Fibroblast of pulmonary artery (primary cell): Measurements from ENCODE around the gene MACC1.
A peak's percentile ranks its signal among the peaks of the same experiment; 100 is the strongest.

ENCODE experiments used
- DNase-seq: peaks from one replicate; pipeline ENCODE4 v3.0.0-alpha.2; 2010; ENCODE audit warnings: low read depth
- H3K4me3 ChIP-seq: replicated peaks from 2 replicates; pipeline ENCODE4 v1.5.1; 2011; ENCODE audit warnings: low read depth, mild to moderate bottlenecking, control low read depth, low read length, moderate library complexity
- CTCF ChIP-seq: IDR thresholded peaks from 2 replicates; pipeline ENCODE4 v1.5.1; 2011; ENCODE audit warnings: mild to moderate bottlenecking, control low read depth, low read length, inconsistent platforms; ENCODE audit errors: missing control alignments

The MACC1 gene

GRCh38 chr7:20152511-20152910, 64.7 kb downstream of the MACC1 start:
- TF ChIP-seq CTCF = no peak
- no peak overlapping the region for H3K4me3 ChIP-seq
- no peak for DNase-seq

DNA sequence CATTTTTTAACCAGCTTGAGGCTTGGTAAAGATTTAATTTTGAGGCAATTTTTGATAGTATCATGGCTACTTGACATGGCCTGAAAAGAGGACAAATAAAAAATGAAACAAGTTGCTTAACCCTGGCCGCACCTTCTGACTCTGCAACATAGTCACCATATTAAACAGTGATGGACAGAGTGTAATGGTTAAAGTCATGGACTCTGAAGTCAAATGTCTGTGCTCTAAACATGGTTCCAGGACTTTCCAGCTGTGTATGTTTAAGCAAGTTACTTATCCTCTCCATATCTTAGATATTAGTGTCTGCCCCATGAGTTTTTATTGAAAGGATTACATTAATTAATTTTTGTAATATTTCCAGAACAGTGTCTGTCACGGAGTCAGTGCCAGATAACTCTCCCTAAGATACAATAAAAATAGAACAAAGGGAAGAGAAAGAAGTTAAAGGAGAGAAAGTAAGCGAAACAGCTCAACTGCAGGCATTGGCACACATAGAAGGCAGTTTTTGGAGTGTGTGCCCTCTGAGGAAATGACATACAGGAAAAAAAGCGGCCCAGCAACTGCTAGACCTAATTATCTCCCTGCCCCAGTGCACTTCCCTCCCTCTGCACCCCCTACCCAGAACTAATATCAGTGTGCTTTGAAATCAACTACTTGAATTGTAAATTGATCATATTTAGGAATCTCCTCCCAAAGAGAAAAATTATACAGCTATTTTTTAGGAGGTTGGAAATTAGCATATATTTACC, 65.3 kb downstream of the MACC1 start:
- DNase-seq = no peak
- no peak for TF ChIP-seq CTCF
- no peak overlapping the region for H3K4me3 ChIP-seq

- peak; percentile 32 for DNase-seq
- H3K4me3 ChIP-seq = no peak overlapping the region
- TF ChIP-seq CTCF = no peak
Observed at GRCh38 chr7:20146451-20146850, 70.7 kb downstream of the MACC1 start.

DNA sequence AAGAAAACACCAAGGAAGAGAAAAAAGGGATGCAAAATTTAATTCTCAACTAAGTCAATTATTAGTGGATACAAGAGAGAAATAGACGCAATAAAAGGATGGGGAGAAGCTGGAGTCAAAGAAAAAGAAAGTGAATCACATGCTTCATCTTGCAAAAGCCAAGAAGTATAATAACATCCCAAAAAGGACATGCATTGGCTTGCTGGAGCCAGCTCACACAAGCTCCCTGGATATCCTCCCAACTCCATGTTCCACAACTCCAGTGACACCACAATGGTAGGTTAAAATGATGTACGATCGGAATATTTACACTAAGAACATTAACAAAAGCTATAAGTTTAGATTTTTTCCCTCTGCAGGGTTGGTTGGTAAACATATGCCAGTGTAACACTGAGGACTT, 72.4 kb downstream of the MACC1 start:
- no peak for DNase-seq
- no peak for TF ChIP-seq CTCF
- no peak overlapping the region for H3K4me3 ChIP-seq

GRCh38 chr7:20141666-20142065, 75.5 kb downstream of the MACC1 start:
- peak; percentile 27 for DNase-seq
- H3K4me3 ChIP-seq = no peak overlapping the region
- no peak for TF ChIP-seq CTCF

DNA sequence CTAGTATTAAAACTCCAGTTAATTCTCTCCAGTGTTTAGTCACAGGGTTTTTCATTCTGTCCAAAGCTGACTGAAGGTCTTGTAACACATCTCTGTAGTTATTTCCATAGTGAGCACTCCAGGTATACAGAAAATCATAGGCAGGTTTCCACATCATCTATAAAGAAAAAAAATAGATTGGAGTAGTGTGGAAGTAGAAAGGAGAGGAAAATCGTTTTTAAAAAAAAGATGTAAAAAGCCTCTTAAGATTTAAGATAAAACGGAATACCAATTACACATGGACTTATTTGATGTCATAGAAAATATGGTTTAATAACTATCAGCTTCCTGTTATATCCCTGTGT, 76.2 kb downstream of the MACC1 start:
- H3K4me3 ChIP-seq = no peak overlapping the region
- no peak for TF ChIP-seq CTCF
- DNase-seq = no peak
